IMR-90 (cell line): ENCODE data around the gene AJUBA. TPM values are rescaled to one million over a fixed set of nuclear protein-coding genes. Genes with fewer than 3 reads are reported as not detected.
A peak's percentile ranks its signal among the peaks of the same experiment; 100 is the strongest.

Source experiments
- ATAC-seq: fragments of 200-7000 bp; cut with Tn5 transposase; 2 replicates; pipeline ENCODE4 v1.9.1; 2020; ENCODE audit warnings: low read depth, mild to moderate bottlenecking, moderate library complexity
- BruUV-seq: library from RNA; stranded (reverse); fragments of 400-500 nt; replicated peaks from 2 replicates; lab custom pipeline; 2021; lab: Mats Ljungman, UMichigan
- CTCF ChIA-PET: fragments of 300-600 bp; formaldehyde crosslinking; extraction: SDS; loops from one replicate; lab custom pipeline; 2021; ENCODE audit warnings: antibody characterized with exemption; lab: Yijun Ruan, JAX
- POLR2A ChIA-PET: fragments of 300-600 bp; sonication (Branson Sonifier 250); formaldehyde crosslinking; loops from one replicate; lab custom pipeline; 2022; ENCODE audit warnings: antibody characterized with exemption; ENCODE audit not compliant: unreplicated experiment; lab: Charles Lee
- DNase-seq: peaks from one replicate; pipeline ENCODE4 v3.0.0; 2013
- H2AFZ ChIP-seq: replicated peaks from 2 replicates; pipeline ENCODE3; 2013; ENCODE audit warnings: low read length, mild to moderate bottlenecking; ENCODE audit not compliant: poor library complexity
- H2AK5ac ChIP-seq: 2 replicates; pipeline ENCODE4 v1.6.1; 2013; ENCODE audit warnings: low read depth, low read length, inconsistent platforms
- H2AK9ac ChIP-seq: replicated peaks from 2 replicates; pipeline ENCODE3; 2013; ENCODE audit warnings: mild to moderate bottlenecking, low read depth, low read length, moderate library complexity; ENCODE audit not compliant: poor library complexity
- H2BK120ac ChIP-seq: 2 replicates; pipeline ENCODE4 v1.6.1; 2013; ENCODE audit warnings: low read depth, low read length, inconsistent platforms
- H2BK15ac ChIP-seq: 3 replicates; pipeline ENCODE4 v1.6.1; 2013; ENCODE audit warnings: low read depth, low read length, inconsistent platforms
- H2BK20ac ChIP-seq: 2 replicates; pipeline ENCODE4 v1.6.1; 2013; ENCODE audit warnings: low read depth, mild to moderate bottlenecking, inconsistent platforms, low read length, moderate library complexity
- H2BK5ac ChIP-seq: 2 replicates; pipeline ENCODE4 v1.6.1; 2013; ENCODE audit warnings: mild to moderate bottlenecking, low read depth, low read length, inconsistent platforms; ENCODE audit not compliant: poor library complexity, severe bottlenecking
- H3K14ac ChIP-seq: replicated peaks from 2 replicates; pipeline ENCODE4 v1.6.1; 2013; ENCODE audit warnings: low read depth, low read length, inconsistent platforms
- H3K18ac ChIP-seq: 2 replicates; pipeline ENCODE4 v1.6.1; 2013; ENCODE audit warnings: low read depth, low read length, control low read depth
- H3K23ac ChIP-seq: 2 replicates; pipeline ENCODE4 v1.6.1; 2013; ENCODE audit warnings: low read depth, low read length, inconsistent platforms
- H3K27ac ChIP-seq: 2 replicates; pipeline ENCODE4 v1.5.1; 2013; ENCODE audit warnings: mild to moderate bottlenecking, control low read depth, low read length; ENCODE audit not compliant: insufficient read depth
- H3K27me3 ChIP-seq: 2 replicates; pipeline ENCODE4 v1.6.1; 2013; ENCODE audit warnings: low read length; ENCODE audit not compliant: control insufficient read depth, insufficient read depth
- H3K36me3 ChIP-seq: 2 replicates; pipeline ENCODE4 v1.6.1; 2013; ENCODE audit warnings: low read length, mixed read lengths; ENCODE audit not compliant: control insufficient read depth, insufficient read depth
- H3K4ac ChIP-seq: 2 replicates; pipeline ENCODE4 v1.6.1; 2013; ENCODE audit warnings: low read depth, low read length, inconsistent platforms
- H3K4me1 ChIP-seq: 2 replicates; pipeline ENCODE4 v1.6.1; 2013; ENCODE audit warnings: low read length, mixed read lengths; ENCODE audit not compliant: control insufficient read depth, insufficient read depth
- H3K4me2 ChIP-seq: 2 replicates; pipeline ENCODE4 v1.6.1; 2013; ENCODE audit warnings: low read depth, mild to moderate bottlenecking, control low read depth, low read length, moderate library complexity
- H3K4me3 ChIP-seq: 2 replicates; pipeline ENCODE4 v1.5.1; 2013; ENCODE audit warnings: low read depth, mild to moderate bottlenecking, control low read depth, low read length, moderate library complexity; ENCODE audit not compliant: insufficient read depth
- H3K56ac ChIP-seq: 2 replicates; pipeline ENCODE4 v1.6.1; 2013; ENCODE audit warnings: low read length, inconsistent platforms; ENCODE audit not compliant: insufficient read depth; ENCODE audit errors: extremely low read depth
- H3K79me1 ChIP-seq, 2 experiments: 2 replicates each; pipeline ENCODE4 v1.6.1; 2013; ENCODE audit warnings: low read length in 2 of 2, inconsistent platforms in 1 of 2, low read depth in 1 of 2
- H3K9ac ChIP-seq: 2 replicates; pipeline ENCODE4 v1.6.1; 2013; ENCODE audit warnings: low read depth, low read length, control low read depth
- H3K9me1 ChIP-seq: 2 replicates; pipeline ENCODE4 v1.6.1; 2013; ENCODE audit warnings: low read length, inconsistent platforms; ENCODE audit not compliant: insufficient read depth
- H3K9me3 ChIP-seq: 2 replicates; pipeline ENCODE4 v1.6.1; 2013; ENCODE audit warnings: low read length; ENCODE audit not compliant: control insufficient read depth, insufficient read depth
- H4K20me1 ChIP-seq: 2 replicates; pipeline ENCODE4 v1.6.1; 2013; ENCODE audit warnings: low read length, inconsistent platforms; ENCODE audit not compliant: insufficient read depth
- H4K5ac ChIP-seq: 2 replicates; pipeline ENCODE4 v1.6.1; 2013; ENCODE audit warnings: mild to moderate bottlenecking, low read depth, low read length, control low read depth
- H4K8ac ChIP-seq, 2 experiments: 2 replicates each; pipeline ENCODE4 v1.6.1; 2013; ENCODE audit warnings: low read depth in 2 of 2, low read length in 2 of 2, control low read depth in 1 of 2, inconsistent platforms in 1 of 2
- H4K91ac ChIP-seq: 2 replicates; pipeline ENCODE4 v1.6.1; 2013; ENCODE audit warnings: low read depth, low read length, inconsistent platforms; ENCODE audit not compliant: insufficient read depth
- BHLHE40 ChIP-seq: fragments of 150-350 bp; IDR thresholded peaks from 2 replicates; pipeline ENCODE4 v1.6.1; 2016; ENCODE audit warnings: mild to moderate bottlenecking, low read depth, low read length
- WGBS, 2 experiments: methylation state at CpG; one replicate each; pipeline versions ENCODE4 v1.1.5 to v1.1.7; 2013; ENCODE audit warnings: missing lambda C conversion rate in 2 of 2; ENCODE audit not compliant: insufficient read length in 1 of 2; ENCODE audit errors: extremely low coverage in 2 of 2; 5-methylcytosine and 5-hydroxymethylcytosine counted together
- dilution Hi-C: fragments of 300-500 bp; cut with HindIII; formaldehyde crosslinking; loops from one replicate; pipeline ENCODE4 v1.14.3; 2018; ENCODE audit warnings: low sequenced_read_pairs; ENCODE audit not compliant: unreplicated experiment
- in situ Hi-C: fragments of 300-500 bp; cut with MboI; formaldehyde crosslinking; loops from 3 replicates; pipeline ENCODE4 v1.14.3; 2019; ENCODE audit warnings: low sequenced_read_pairs, inconsistent platforms, mixed read lengths
- intact Hi-C: fragments of 100-400 bp; cut with micrococcal nuclease; formaldehyde crosslinking; loops from 2 replicates; pipeline ENCODE4 v1.10.0; 2022
- polyA plus RNA-seq, 3 experiments: library from polyadenylated mRNA; depleted of rRNA; stranded (reverse); fragments of >200 nt; gene quantifications; 2 replicates each; pipeline ENCODE4 v1.2.3, GENCODE V29; 2012; ENCODE audit warnings: low replicate concordance in 1 of 3
- total RNA-seq: library from RNA; depleted of rRNA; stranded (reverse); fragments of >200 nt; gene quantifications from 2 replicates; pipeline ENCODE4 v1.2.3, GENCODE V29; 2012
- TF ChIP-seq, protein P1 (sequence below): fragments of 150-350 bp; IDR thresholded peaks from 2 replicates; pipeline ENCODE4 v1.6.1; 2017; ENCODE audit warnings: mild to moderate bottlenecking, antibody characterized with exemption, low read length, low read depth

Gene AJUBA
- total and polyA plus RNA-seq, 2 of the 4 experiments (the other 2 are of a cell fraction), result 46.4 to 67.6 TPM

DNA sequence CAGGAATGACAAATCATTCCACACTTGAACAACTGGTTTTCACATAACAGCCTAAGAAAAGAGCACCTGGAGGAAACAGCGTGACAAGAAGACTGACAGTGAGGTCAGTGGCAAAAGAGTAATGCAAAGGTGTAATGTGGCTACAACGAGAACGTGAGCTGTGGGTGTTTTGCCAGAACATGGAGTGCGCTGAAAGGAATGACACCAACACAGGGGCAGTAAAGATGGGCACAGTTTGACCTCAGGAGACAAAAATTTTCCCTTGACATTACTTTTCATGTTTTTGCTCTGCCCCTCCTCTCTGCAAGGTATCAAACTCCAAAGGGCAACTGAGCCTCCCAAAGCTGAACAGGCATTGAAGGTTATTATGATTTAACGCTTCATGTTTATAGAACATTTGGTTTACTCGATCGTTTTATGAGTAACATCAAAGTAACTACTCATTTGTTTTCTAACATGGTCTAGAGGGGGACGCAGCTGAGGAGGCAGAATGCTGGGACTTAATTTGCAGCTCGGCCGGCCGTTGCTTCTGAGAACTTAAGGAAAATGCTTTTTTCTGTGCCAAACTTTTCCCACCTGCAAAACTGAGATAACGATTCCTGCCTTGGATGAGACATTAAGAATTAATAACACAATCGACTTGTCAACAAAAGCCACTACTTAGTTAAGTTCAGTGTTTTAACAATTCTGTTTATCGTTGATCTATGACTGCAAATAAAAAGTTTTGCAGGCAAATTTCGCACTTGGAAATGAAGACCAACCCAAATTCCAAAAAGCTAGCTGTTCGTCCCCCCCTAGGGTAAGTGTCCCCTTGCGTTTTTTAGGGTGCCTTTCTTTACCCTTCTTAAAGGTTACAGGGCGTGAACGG, 26.4 kb downstream of the AJUBA start:
- Histone ChIP-seq H3K18ac (peak overlapping the region; percentile 57; the same call in 1 of the 2 replicates), H4K20me1 (no peaks in the 10 kb centered on the region), H4K8ac (peak overlapping the region; percentile 67 to 76; a peak in 3 of 4 replicates), H3K9me1 (peaks cover 9% of the 10 kb centered on the region), H3K14ac (peak overlapping the region; percentile 46), H3K79me1 (peaks cover 6 to 12% of the 10 kb centered on the region in 2 experiments; a peak in 3 of 4 replicates), H4K5ac (peak overlapping the region; percentile 29), H2AK9ac (no peak overlapping the region), H3K4me2 (peak overlapping the region; percentile 91), H3K56ac (peak overlapping the region; percentile 89; the same call in 1 of the 2 replicates), H2AFZ (peak overlapping the region; percentile 91), H3K9ac (peak overlapping the region; percentile 87), H3K4me1 (peaks cover 5% of the 10 kb centered on the region), H3K27ac (peak overlapping the region; percentile 80), H2BK5ac (peak overlapping the region; percentile 52), H2AK5ac (peak overlapping the region; percentile 83), H3K27me3 (no peaks in the 10 kb centered on the region), H2BK15ac (no peak overlapping the region), H2BK20ac (no peak overlapping the region), H3K36me3 (peaks cover 5% of the 10 kb centered on the region), H3K9me3 (no peaks in the 10 kb centered on the region), H3K4me3 (peak overlapping the region; percentile 68), H3K23ac (peak overlapping the region; percentile 75), H2BK120ac (0 out of 2 replicates have a peak overlapping the region, but pooled peaks have one; percentile 1), H3K4ac (peak overlapping the region; percentile 8), H4K91ac (0 out of 2 replicates have a peak overlapping the region, but pooled peaks have one; percentile 3)
- DNase-seq (no peak), ATAC-seq (no peak)
- in situ Hi-C loops, result no loop called here
- CTCF ChIA-PET, result interaction anchor here (0.8 to 2.4 kb wide), 2 partner anchors 26 to 399 kb away, joined by 3 to 13 read pairs; partner anchors contain the start of gene PRMT5
- intact Hi-C loops, result loop anchor here (2.0 kb wide), 1 partner anchor 25 kb away; no protein-coding TSS in a partner anchor
- POLR2A ChIA-PET, result interaction anchor here (0.6 kb wide), 1 partner anchor 38 kb away, joined by 9 read pairs; no protein-coding TSS in a partner anchor
- dilution Hi-C loops, result no loop called here
- WGBS, 2 experiments, result 28% methylated on average over 7 of the region's 19 CpGs; no CpG with 5 or more reads in 1 of the 2 experiments
- no TSS peak for BruUV-seq
- TF ChIP-seq, protein P1, sequence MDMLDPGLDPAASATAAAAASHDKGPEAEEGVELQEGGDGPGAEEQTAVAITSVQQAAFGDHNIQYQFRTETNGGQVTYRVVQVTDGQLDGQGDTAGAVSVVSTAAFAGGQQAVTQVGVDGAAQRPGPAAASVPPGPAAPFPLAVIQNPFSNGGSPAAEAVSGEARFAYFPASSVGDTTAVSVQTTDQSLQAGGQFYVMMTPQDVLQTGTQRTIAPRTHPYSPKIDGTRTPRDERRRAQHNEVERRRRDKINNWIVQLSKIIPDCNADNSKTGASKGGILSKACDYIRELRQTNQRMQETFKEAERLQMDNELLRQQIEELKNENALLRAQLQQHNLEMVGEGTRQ, result no peak
- peak; percentile 44; the same call in 1 of the 2 replicates for TF ChIP-seq BHLHE40
